ENCODE results near the gene SUN2. TPM values are rescaled to one million over a fixed set of nuclear protein-coding genes. Genes with fewer than 3 reads are reported as not detected.

The SUN2 gene
- total and polyA plus RNA-seq, 2 donors (not counting 1 experiment from before 2014, with no cell fraction given), result 224 to 305 TPM

DNA sequence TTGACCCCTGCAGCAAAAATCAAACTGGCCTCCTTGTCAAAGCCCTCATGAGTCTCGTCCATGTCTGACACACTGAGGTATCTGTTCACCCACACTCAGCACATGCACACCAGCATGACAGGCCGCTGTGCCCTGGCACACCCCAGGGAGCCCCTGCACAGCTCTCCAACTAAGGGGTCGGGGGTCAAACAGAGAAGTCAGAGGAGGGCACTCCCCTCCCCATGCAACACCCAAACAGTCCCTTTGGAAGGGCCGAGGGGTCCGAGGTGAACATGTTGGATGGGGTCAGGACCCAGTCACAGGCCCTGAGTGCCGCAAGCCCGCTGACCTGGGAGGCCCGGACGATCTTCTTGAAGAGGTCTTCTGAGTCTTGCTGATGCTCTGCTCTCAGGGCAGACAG lies 14.6 kb downstream of the SUN2 start:
- intact Hi-C loops (cut with micrococcal nuclease), result no loop called here
- Mint-ChIP-seq H3K9me3 (ENCODE audit: insufficient read depth) (no peaks in the 10 kb centered on the region), H3K27ac (peak overlapping the region; percentile 26), H3K4me1 (peaks cover 5% of the 10 kb centered on the region), H3K4me3 (no peak overlapping the region), H3K27me3 (no peaks in the 10 kb centered on the region)
- no peak for ATAC-seq (ENCODE audit: low read depth)
- H2AFZ ChIP-seq (ENCODE audit: insufficient read depth, low read depth, low read length, poor library complexity, severe bottlenecking), result no peak overlapping the region
- peak overlapping the region in 1 of 2 donors; percentile 39 for H3K27ac ChIP-seq (ENCODE audit: low read length in 2 of 2)
- H3K4me3 ChIP-seq (ENCODE audit: control extremely low read depth in 1 of 5, extremely low read depth in 1 of 5, insufficient read depth in 1 of 5, low read depth in 2 of 5, low read length in 4 of 5), result no peak overlapping the region
- peaks cover 100% of the 10 kb centered on the region for H4K20me1 ChIP-seq (ENCODE audit: control insufficient read depth, insufficient read depth, low read length, poor library complexity, severe bottlenecking)
- H3K9me3 ChIP-seq (ENCODE audit: control extremely low read depth in 1 of 3, control insufficient read depth in 2 of 3, insufficient read depth in 1 of 3, low read length in 2 of 3), result no peaks in the 10 kb centered on the region
- peaks cover 35% of the 10 kb centered on the region for H3K79me2 ChIP-seq (ENCODE audit: control insufficient read depth, insufficient read depth, low read length)
- H3K4me2 ChIP-seq (replicated peaks; ENCODE audit: low read depth, low read length, poor library complexity, severe bottlenecking), result no peak overlapping the region
- DNase-seq, result no peak
- CTCF ChIA-PET, result interaction anchor here (1.3 to 1.5 kb wide), 2 partner anchors 8 to 10 kb away, joined by 4 to 7 read pairs; no protein-coding TSS in a partner anchor
- peaks cover 7 to 99% of the 10 kb centered on the region in 2 experiments for H3K36me3 ChIP-seq (replicated peaks in 1 of 2; ENCODE audit: control extremely low read depth in 1 of 2, control insufficient read depth in 1 of 2, extremely low read depth in 1 of 2, insufficient read depth in 2 of 2, low read length in 1 of 2)
- TF ChIP-seq EZH2 (IDR thresholded peaks at IDR 0.05; ENCODE audit: borderline replicate concordance, insufficient read depth, low read depth, low read length, poor library complexity, severe bottlenecking), result no peak
- WGBS (ENCODE audit: insufficient coverage), result 99% methylated on average over 8 of the region's 9 CpGs
- H3K27me3 ChIP-seq (replicated peaks in 1 of 4; ENCODE audit: control extremely low read depth in 1 of 4, control insufficient read depth in 3 of 4, insufficient read depth in 4 of 4, low read length in 3 of 4), result no peaks in the 10 kb centered on the region
- POLR2A ChIA-PET, result no interaction called here
- peaks cover 0 to 6% of the 10 kb centered on the region in 2 donors for H3K4me1 ChIP-seq (ENCODE audit: control insufficient read depth in 2 of 2, insufficient read depth in 2 of 2, low read length in 2 of 2)
- no peak overlapping the region for H3K9ac ChIP-seq (ENCODE audit: low read length)

DNA sequence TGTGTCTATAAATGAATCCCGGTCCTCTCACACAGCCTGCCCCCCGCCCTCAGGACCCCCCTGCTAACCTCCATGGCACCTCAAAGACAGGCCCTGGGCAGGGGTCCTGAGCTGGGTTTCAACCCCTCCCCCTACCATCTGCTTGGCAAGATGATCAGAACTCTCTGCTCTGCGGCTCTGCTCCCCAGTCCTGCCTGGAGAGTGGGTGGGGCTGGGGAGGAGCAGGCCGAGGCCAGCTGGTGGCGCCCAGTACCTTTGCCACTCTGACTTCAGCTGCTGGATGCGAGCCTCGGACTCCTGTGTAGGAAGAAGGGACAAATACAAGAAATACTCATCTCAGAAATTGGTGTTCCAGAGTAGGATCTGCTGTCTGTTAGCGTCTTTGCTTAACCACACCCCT lies 15.0 kb downstream of the SUN2 start:
- no peak overlapping the region for H2AFZ ChIP-seq (ENCODE audit: insufficient read depth, low read depth, low read length, poor library complexity, severe bottlenecking)
- Mint-ChIP-seq H3K4me1 (peaks cover 7% of the 10 kb centered on the region), H3K27ac (peak overlapping the region; percentile 20), H3K9me3 (ENCODE audit: insufficient read depth) (no peaks in the 10 kb centered on the region), H3K27me3 (no peaks in the 10 kb centered on the region), H3K4me3 (no peak overlapping the region)
- POLR2A ChIA-PET, result no interaction called here
- peaks cover 7 to 99% of the 10 kb centered on the region in 2 experiments for H3K36me3 ChIP-seq (replicated peaks in 1 of 2; ENCODE audit: control extremely low read depth in 1 of 2, control insufficient read depth in 1 of 2, extremely low read depth in 1 of 2, insufficient read depth in 2 of 2, low read length in 1 of 2)
- ATAC-seq (ENCODE audit: low read depth) (no peak), DNase-seq (no peak)
- H4K20me1 ChIP-seq (ENCODE audit: control insufficient read depth, insufficient read depth, low read length, poor library complexity, severe bottlenecking), result peaks cover 100% of the 10 kb centered on the region
- CTCF ChIA-PET, result interaction anchor here (1.3 kb wide), 1 partner anchor 11 kb away, joined by 3 read pairs; no protein-coding TSS in a partner anchor
- H3K79me2 ChIP-seq (ENCODE audit: control insufficient read depth, insufficient read depth, low read length), result peaks cover 31% of the 10 kb centered on the region
- TF ChIP-seq, protein P1, sequence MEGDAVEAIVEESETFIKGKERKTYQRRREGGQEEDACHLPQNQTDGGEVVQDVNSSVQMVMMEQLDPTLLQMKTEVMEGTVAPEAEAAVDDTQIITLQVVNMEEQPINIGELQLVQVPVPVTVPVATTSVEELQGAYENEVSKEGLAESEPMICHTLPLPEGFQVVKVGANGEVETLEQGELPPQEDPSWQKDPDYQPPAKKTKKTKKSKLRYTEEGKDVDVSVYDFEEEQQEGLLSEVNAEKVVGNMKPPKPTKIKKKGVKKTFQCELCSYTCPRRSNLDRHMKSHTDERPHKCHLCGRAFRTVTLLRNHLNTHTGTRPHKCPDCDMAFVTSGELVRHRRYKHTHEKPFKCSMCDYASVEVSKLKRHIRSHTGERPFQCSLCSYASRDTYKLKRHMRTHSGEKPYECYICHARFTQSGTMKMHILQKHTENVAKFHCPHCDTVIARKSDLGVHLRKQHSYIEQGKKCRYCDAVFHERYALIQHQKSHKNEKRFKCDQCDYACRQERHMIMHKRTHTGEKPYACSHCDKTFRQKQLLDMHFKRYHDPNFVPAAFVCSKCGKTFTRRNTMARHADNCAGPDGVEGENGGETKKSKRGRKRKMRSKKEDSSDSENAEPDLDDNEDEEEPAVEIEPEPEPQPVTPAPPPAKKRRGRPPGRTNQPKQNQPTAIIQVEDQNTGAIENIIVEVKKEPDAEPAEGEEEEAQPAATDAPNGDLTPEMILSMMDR (IDR thresholded peaks at IDR 0.05), result no peak
- TF ChIP-seq EZH2 (IDR thresholded peaks at IDR 0.05; ENCODE audit: borderline replicate concordance, insufficient read depth, low read depth, low read length, poor library complexity, severe bottlenecking), result no peak
- H3K9ac ChIP-seq (ENCODE audit: low read length), result no peak overlapping the region
- intact Hi-C loops (cut with micrococcal nuclease), result no loop called here
- peaks cover 0 to 10% of the 10 kb centered on the region in 2 donors for H3K4me1 ChIP-seq (ENCODE audit: control insufficient read depth in 2 of 2, insufficient read depth in 2 of 2, low read length in 2 of 2)
- no peak overlapping the region for H3K4me2 ChIP-seq (replicated peaks; ENCODE audit: low read depth, low read length, poor library complexity, severe bottlenecking)
- no peaks in the 10 kb centered on the region for H3K9me3 ChIP-seq (ENCODE audit: control extremely low read depth in 1 of 3, control insufficient read depth in 2 of 3, insufficient read depth in 1 of 3, low read length in 2 of 3)
- H3K27me3 ChIP-seq (replicated peaks in 1 of 4; ENCODE audit: control extremely low read depth in 1 of 4, control insufficient read depth in 3 of 4, insufficient read depth in 4 of 4, low read length in 3 of 4), result no peaks in the 10 kb centered on the region
- peak overlapping the region in 1 of 2 donors; percentile 39 for H3K27ac ChIP-seq (ENCODE audit: low read length in 2 of 2)
- WGBS (ENCODE audit: insufficient coverage), result 97% methylated on average over 3 of the region's 8 CpGs
- H3K4me3 ChIP-seq (ENCODE audit: control extremely low read depth in 1 of 5, extremely low read depth in 1 of 5, insufficient read depth in 1 of 5, low read depth in 2 of 5, low read length in 4 of 5), result no peak overlapping the region

All from B cell (primary cell).